GM12875 (cell line): ENCODE measurements around the gene IFT25.

Source experiments
- H3K4me3 ChIP-seq: one replicate; pipeline ENCODE4 v1.5.1; 2011; ENCODE audit warnings: low read depth, low read length, control low read depth
- CTCF ChIP-seq: IDR thresholded peaks from 2 replicates; pipeline ENCODE4 v1.5.1; 2011; ENCODE audit warnings: low read depth, mild to moderate bottlenecking, control low read depth, inconsistent platforms, low read length, moderate library complexity, borderline replicate concordance; ENCODE audit not compliant: insufficient read depth

The IFT25 gene

GRCh38 chr1:53894644-53895043 lies 50.9 kb downstream of the IFT25 start:
- H3K4me3 ChIP-seq, result no peak overlapping the region
- TF ChIP-seq CTCF, result no peak

GRCh38 chr1:53893999-53894636 lies 51.4 kb downstream of the IFT25 start, which contains the start of gene DIO1:
Gene DIO1 (plus strand): TSS chr1:53894187. CDS start chr1:53894211, 24 bp downstream.
- TF ChIP-seq CTCF, result no peak

GRCh38 chr1:53892911-53893310 lies 52.6 kb downstream of the IFT25 start:
- H3K4me3 ChIP-seq, result no peak overlapping the region
- no peak for TF ChIP-seq CTCF

More at GRCh38 chr1:53893999-53894636, 51.4 kb downstream of the IFT25 start, which contains the start of gene DIO1:
- no peak within 1 kb of the TSS for H3K4me3 ChIP-seq

- no peak overlapping the region for H3K4me3 ChIP-seq
- no peak for TF ChIP-seq CTCF
Observed at GRCh38 chr1:53891678-53892077, 53.8 kb downstream of the IFT25 start.

- TF ChIP-seq CTCF, result no peak
- H3K4me3 ChIP-seq, result no peak overlapping the region
Observed at GRCh38 chr1:53891018-53891417, 54.5 kb downstream of the IFT25 start.

- TF ChIP-seq CTCF, result no peak
- H3K4me3 ChIP-seq, result no peak overlapping the region
Observed at GRCh38 chr1:53890522-53890941, 55.0 kb downstream of the IFT25 start.

GRCh38 chr1:53889304-53890298 lies 55.9 kb downstream of the IFT25 start, which contains the start of gene YIPF1:
Gene YIPF1 (minus strand): TSS chr1:53889797. CDS start chr1:53888937, 860 bp downstream.
- no peak for TF ChIP-seq CTCF
- peak within 1 kb of the TSS; percentile 86 for H3K4me3 ChIP-seq
